Measurements from ENCODE around the gene UROD.
"Not testable (repeated sequence)": the region's sequence is repeated elsewhere in the genome, so short reads cannot be mapped to it uniquely, and the experiment has no call there.

UROD gene

GRCh38 chr1:45043094-45043493 is 31.0 kb downstream of the UROD start:
- H3K4me3 ChIP-seq (ENCODE audit: low read depth, low read length): no peak overlapping the region
- TF ChIP-seq, protein P1, sequence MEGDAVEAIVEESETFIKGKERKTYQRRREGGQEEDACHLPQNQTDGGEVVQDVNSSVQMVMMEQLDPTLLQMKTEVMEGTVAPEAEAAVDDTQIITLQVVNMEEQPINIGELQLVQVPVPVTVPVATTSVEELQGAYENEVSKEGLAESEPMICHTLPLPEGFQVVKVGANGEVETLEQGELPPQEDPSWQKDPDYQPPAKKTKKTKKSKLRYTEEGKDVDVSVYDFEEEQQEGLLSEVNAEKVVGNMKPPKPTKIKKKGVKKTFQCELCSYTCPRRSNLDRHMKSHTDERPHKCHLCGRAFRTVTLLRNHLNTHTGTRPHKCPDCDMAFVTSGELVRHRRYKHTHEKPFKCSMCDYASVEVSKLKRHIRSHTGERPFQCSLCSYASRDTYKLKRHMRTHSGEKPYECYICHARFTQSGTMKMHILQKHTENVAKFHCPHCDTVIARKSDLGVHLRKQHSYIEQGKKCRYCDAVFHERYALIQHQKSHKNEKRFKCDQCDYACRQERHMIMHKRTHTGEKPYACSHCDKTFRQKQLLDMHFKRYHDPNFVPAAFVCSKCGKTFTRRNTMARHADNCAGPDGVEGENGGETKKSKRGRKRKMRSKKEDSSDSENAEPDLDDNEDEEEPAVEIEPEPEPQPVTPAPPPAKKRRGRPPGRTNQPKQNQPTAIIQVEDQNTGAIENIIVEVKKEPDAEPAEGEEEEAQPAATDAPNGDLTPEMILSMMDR (IDR thresholded peaks at IDR 0.05; ENCODE audit: borderline replicate concordance, insufficient read depth, low read depth, low read length): no peak

GRCh38 chr1:45044916-45045315 is 32.9 kb downstream of the UROD start:
- H3K4me3 ChIP-seq (ENCODE audit: low read depth, low read length): no peak overlapping the region
- TF ChIP-seq, protein P1 (IDR thresholded peaks at IDR 0.05; ENCODE audit: borderline replicate concordance, insufficient read depth, low read depth, low read length): no peak

DNA sequence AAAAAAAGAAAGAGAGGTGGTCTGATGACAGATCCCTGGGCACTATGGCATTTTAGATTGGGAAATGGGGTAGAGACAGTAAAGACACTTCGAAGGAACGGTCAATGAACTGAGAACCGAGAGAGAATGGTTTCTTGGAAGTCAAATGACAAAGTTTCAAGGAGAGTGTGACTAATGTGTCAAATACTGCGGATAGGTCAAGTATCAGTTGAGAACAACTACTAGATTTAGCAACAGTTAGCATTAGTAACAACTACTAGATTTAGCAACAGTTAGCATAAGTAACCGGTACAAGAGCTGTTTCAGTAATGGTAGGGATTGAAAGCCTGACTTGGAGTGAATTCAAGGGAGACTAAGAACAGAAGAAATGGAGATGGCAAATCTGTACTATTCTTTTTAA is 35.0 kb downstream of the UROD start:
- H3K4me3 ChIP-seq (ENCODE audit: low read depth, low read length): no peak overlapping the region
- TF ChIP-seq, protein P1 (IDR thresholded peaks at IDR 0.05; ENCODE audit: borderline replicate concordance, insufficient read depth, low read depth, low read length): no peak

- TF ChIP-seq, protein P1 (IDR thresholded peaks at IDR 0.05; ENCODE audit: borderline replicate concordance, insufficient read depth, low read depth, low read length): no peak
- no peak overlapping the region for H3K4me3 ChIP-seq (ENCODE audit: low read depth, low read length)
Observed at GRCh38 chr1:45051005-45051772, 39.1 kb downstream of the UROD start.

GRCh38 chr1:45057542-45057941 is 45.5 kb downstream of the UROD start:
- TF ChIP-seq, protein P1 (IDR thresholded peaks at IDR 0.05; ENCODE audit: borderline replicate concordance, insufficient read depth, low read depth, low read length): no peak
- H3K4me3 ChIP-seq (ENCODE audit: low read depth, low read length): no peak overlapping the region

DNA sequence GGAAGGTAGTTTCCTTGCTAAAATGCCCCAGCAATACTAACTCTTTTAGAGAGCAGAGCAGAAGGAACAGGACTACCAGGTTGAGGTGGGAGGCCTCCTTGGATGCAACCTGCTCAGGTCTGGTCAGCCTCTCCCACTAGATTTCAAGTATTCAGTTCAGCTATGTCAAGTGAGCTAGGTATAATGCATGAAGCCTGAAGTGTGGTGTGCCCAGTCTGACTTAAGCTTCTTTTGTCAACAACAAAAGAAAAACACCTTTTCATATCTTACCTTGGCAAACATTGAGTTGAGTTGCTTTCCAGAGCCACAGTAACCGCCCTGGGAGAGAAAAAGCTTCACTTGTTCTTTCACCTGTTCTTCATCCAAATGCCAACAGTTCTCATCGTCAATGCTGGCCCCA is 47.8 kb downstream of the UROD start:
- no peak overlapping the region for H3K4me3 ChIP-seq (ENCODE audit: low read depth, low read length)
- TF ChIP-seq, protein P1 (IDR thresholded peaks at IDR 0.05; ENCODE audit: borderline replicate concordance, insufficient read depth, low read depth, low read length): no peak

DNA sequence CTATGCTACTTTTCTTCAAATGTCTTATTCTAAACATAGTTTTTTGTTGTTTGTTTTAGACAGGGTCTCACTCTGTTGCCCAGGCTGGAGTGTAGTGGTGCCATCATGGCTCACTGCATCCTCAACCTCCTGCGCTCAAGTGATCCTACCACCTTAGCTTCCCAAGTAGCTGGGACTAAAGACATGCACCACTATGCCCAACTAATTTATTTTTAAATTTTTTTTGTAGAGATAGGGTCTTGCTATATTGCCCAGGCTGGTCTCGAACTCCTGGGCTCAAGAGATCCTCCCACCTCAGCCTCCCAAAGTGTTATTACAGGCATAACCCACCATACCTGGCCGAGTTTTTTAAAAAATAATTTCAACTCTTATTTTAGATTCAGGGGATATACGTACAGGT is 50.4 kb downstream of the UROD start:
- not testable (repeated sequence) for H3K4me3 ChIP-seq (ENCODE audit: low read depth, low read length)

Measured in GM12875 (cell line).